Body of pancreas (tissue), 4 donors: Measurements from ENCODE around the gene LDLRAD4. TPM values are rescaled to one million over a fixed set of nuclear protein-coding genes. Genes with fewer than 3 reads are reported as not detected.

Experiments used
- ATAC-seq: fragments of 150-250 bp; one replicate; pipeline ENCODE4 v1.9.1; 2016
- DNase-seq, 4 donors: peaks; one replicate each; pipeline ENCODE4 v3.0.0-alpha.2; 2019
- H3K27ac ChIP-seq, 4 donors: fragments of 200-600 bp; sonication (generic); 1 replicate in 3 of 4; 2 replicates in 1 of 4; pipeline versions ENCODE4 v1.5.1 to v1.6.1; 2016 to 2019; ENCODE audit warnings: mild to moderate bottlenecking in 1 of 4, mixed read lengths in 1 of 4, moderate library complexity in 1 of 4
- H3K27me3 ChIP-seq, 2 donors: fragments of 200-600 bp; sonication (generic); one replicate each; pipeline ENCODE4 v1.6.0; 2016; ENCODE audit warnings: mild to moderate bottlenecking in 1 of 2
- H3K36me3 ChIP-seq, 2 donors: fragments of 200-600 bp; sonication (generic); replicated peaks in 1 of 2; 2 replicates each; pipeline ENCODE4 v1.5.1; 2016; ENCODE audit warnings: low read depth in 2 of 2; ENCODE audit not compliant: insufficient read depth in 1 of 2
- H3K4me1 ChIP-seq: fragments of 200-600 bp; sonication (generic); one replicate; pipeline ENCODE4 v1.6.0; 2016
- H3K4me3 ChIP-seq, 2 donors: fragments of 200-600 bp; sonication (generic); 1 replicate in 1 of 2; 2 replicates in 1 of 2; pipeline ENCODE4 v1.5.1; 2016 to 2019
- H3K9me3 ChIP-seq, 3 donors: fragments of 200-600 bp; sonication (generic); 1 replicate in 2 of 3; 2 replicates in 1 of 3; pipeline ENCODE4 v1.5.1; 2016
- CTCF ChIP-seq, 7 experiments: fragments of 450-650 bp in 4 of 7; fragments of 200-600 bp in 3 of 7; sonication (generic) in 3 of 7; IDR thresholded peaks; one replicate each; pipeline ENCODE4 v1.5.1; 2016 to 2019; ENCODE audit warnings: antibody characterized with exemption in 7 of 7
- POLR2A ChIP-seq, 3 donors: fragments of 450-650 bp; IDR thresholded peaks; one replicate each; pipeline ENCODE4 v1.6.1; 2016; ENCODE audit warnings: antibody characterized with exemption in 3 of 3, mild to moderate bottlenecking in 2 of 3
- WGBS, 2 donors: methylation state at CpG; one replicate each; pipeline ENCODE4 v1.1.5; 2017; 5-methylcytosine and 5-hydroxymethylcytosine counted together
- intact Hi-C: fragments of 100-400 bp; cut with DNase I; formaldehyde crosslinking; loops from one replicate; pipeline ENCODE4 v1.15.1; 2023
- total RNA-seq, 2 donors: library from RNA; depleted of rRNA; stranded (reverse); fragments of >200 nt; gene quantifications; one replicate each; pipeline ENCODE4 v1.1.0, GENCODE V29; 2016

The LDLRAD4 gene
- total RNA-seq, 2 donors from 2014 or later = 8.6 to 35.9 TPM

DNA sequence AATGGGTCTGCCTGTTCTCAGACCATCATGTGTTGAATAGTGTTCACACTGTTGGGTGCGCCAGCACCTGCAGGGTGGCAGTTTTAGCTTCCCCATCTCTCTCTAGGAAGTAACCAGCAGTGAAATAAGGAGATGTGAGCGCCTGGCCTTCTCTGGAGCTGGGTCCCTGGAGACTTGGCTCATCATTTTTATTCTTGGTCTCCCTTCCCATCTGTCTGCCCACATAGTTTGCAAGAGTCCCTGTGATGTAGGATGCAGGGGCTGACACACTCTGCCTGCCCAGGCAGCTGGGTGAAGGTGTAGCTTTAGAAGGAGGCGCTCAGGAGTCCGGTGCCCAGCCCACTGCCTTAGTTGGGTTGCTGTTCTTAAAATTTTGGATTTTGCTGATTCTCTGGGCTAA lies 172.2 kb downstream of the LDLRAD4 start:
- Histone ChIP-seq H3K27me3 (no peaks in the 10 kb centered on the region), H3K36me3 (no peaks in the 10 kb centered on the region), H3K27ac (no peak overlapping the region), H3K9me3 (no peaks in the 10 kb centered on the region), H3K4me1 (no peaks in the 10 kb centered on the region), H3K4me3 (no peak overlapping the region)
- 94 to 100% methylated on average over 4 of the region's 4 CpGs for WGBS, 2 donors
- intact Hi-C loops = no loop called here
- ATAC-seq (no peak), DNase-seq (no peak)
- no peak for TF ChIP-seq POLR2A (IDR thresholded peaks at IDR 0.05)

GRCh38 chr18:13392029-13392750 lies 173.6 kb downstream of the LDLRAD4 start:
- Histone ChIP-seq H3K4me3 (no peak overlapping the region), H3K4me1 (no peaks in the 10 kb centered on the region), H3K36me3 (no peaks in the 10 kb centered on the region), H3K27ac (no peak overlapping the region), H3K27me3 (no peaks in the 10 kb centered on the region), H3K9me3 (no peaks in the 10 kb centered on the region)
- intact Hi-C loops = no loop called here
- 82 to 90% methylated on average over 12 of the region's 12 CpGs for WGBS, 2 donors
- DNase-seq = no peak
- no peak for ATAC-seq
- TF ChIP-seq CTCF (IDR thresholded peaks at IDR 0.05) (no peak), POLR2A (IDR thresholded peaks at IDR 0.05) (no peak)

- ATAC-seq = no peak
- intact Hi-C loops = no loop called here
- no peaks in the 10 kb centered on the region for H3K4me1 ChIP-seq
- H3K27ac ChIP-seq = no peak overlapping the region
- 40 to 56% methylated on average over 6 to 8 of the region's 8 CpGs for WGBS, 2 donors
- no peak for DNase-seq
- TF ChIP-seq CTCF (IDR thresholded peaks at IDR 0.05) = no peak
- no peak for TF ChIP-seq POLR2A (IDR thresholded peaks at IDR 0.05)
- no peaks in the 10 kb centered on the region for H3K9me3 ChIP-seq
- H3K4me3 ChIP-seq = no peak overlapping the region
- no peaks in the 10 kb centered on the region for H3K27me3 ChIP-seq
- H3K36me3 ChIP-seq = no peaks in the 10 kb centered on the region
These were observed 174.3 kb downstream of the LDLRAD4 start for GRCh38 chr18:13392899-13393298.

- 33 to 41% methylated on average over 7 to 11 of the region's 11 CpGs for WGBS, 2 donors
- Histone ChIP-seq H3K9me3 (no peaks in the 10 kb centered on the region), H3K4me3 (no peak overlapping the region), H3K36me3 (no peaks in the 10 kb centered on the region), H3K27me3 (no peaks in the 10 kb centered on the region), H3K27ac (no peak overlapping the region), H3K4me1 (no peaks in the 10 kb centered on the region)
- no peak for TF ChIP-seq CTCF (IDR thresholded peaks at IDR 0.05)
- TF ChIP-seq POLR2A (IDR thresholded peaks at IDR 0.05) = no peak
- DNase-seq (no peak), ATAC-seq (no peak)
- intact Hi-C loops = no loop called here
These were observed 174.8 kb downstream of the LDLRAD4 start for GRCh38 chr18:13393338-13393737.

DNA sequence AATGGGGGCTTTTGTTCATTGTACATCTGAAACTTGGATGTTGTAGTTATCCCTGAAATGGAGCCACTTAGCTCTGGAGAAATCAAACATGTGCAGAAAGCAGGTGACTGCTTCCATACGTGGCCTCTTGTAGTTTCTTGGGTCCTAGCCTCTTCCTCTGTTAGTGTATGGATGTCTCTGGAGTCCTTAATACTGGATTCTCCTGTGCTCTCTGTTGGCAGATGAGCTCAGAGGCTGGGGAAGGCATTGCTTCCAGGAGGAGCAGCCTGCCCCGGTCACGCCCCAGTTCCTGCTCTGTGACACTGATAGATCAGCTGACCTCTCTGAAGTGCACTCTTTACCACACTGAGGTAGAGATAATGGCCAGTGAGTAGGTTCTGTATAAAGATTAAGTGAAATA lies 176.2 kb downstream of the LDLRAD4 start:
- Histone ChIP-seq H3K27ac (no peak overlapping the region), H3K4me1 (no peaks in the 10 kb centered on the region), H3K36me3 (no peaks in the 10 kb centered on the region), H3K27me3 (no peaks in the 10 kb centered on the region), H3K4me3 (no peak overlapping the region), H3K9me3 (no peaks in the 10 kb centered on the region)
- TF ChIP-seq POLR2A (IDR thresholded peaks at IDR 0.05) = no peak
- TF ChIP-seq CTCF (IDR thresholded peaks at IDR 0.05) = no peak
- WGBS, 2 donors = 60 to 74% methylated on average over 3 of the region's 3 CpGs
- no peak for DNase-seq
- intact Hi-C loops = no loop called here
- no peak for ATAC-seq
